Stimulated activated CD4-positive, alpha-beta T cell treated with anti-CD3 and anti-CD28 coated beads, TNF-alpha, amount 100 ng/mL, for 1 hour (primary cell): ENCODE results near the gene RERE.

Source experiments
- DNase-seq, 3 donors: peaks; one replicate each; pipeline ENCODE4 v3.0.0-alpha.2; 2020; ENCODE audit warnings: low read depth in 3 of 3, low spot score in 1 of 3

The RERE gene

DNA sequence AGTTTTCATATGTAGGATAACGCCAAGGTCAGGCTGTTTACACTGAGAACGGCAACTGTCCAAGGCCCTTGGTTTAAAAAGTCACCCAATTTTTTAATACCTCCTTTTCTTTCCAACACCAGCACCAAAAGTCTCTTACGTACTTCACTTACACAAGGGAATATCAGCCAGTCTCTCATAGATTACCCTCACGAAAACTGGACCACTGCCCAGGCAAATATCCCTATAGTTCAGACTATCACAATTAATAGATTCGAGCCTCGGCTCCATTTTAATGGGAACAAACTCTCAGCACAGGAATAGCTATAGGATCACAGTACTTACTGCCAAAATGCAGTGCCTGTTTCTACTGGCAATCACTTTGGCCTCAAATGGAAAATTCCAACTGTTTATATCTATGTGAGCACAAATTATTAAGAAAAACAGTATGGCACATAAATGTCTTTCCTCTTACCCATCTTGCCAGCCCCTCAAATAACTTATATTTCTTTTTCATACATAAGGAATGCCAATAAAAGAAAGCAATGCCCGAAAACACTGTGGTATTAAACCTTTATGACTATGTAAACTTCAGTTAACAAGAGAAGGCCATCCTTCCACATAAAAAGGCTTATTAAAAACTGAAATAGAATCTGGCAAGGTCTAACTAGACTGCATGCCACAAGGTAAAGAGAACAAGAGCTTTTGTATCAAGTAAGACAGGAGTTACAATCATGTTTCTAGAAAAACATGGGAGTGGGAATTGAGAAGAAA, 401.7 kb downstream of the RERE start:
- DNase-seq: no peak

- no peak for DNase-seq
Measured at GRCh38 chr1:8412183-8412831, 405.1 kb downstream of the RERE start.

GRCh38 chr1:8411803-8412182, 405.6 kb downstream of the RERE start:
- no peak for DNase-seq

DNA sequence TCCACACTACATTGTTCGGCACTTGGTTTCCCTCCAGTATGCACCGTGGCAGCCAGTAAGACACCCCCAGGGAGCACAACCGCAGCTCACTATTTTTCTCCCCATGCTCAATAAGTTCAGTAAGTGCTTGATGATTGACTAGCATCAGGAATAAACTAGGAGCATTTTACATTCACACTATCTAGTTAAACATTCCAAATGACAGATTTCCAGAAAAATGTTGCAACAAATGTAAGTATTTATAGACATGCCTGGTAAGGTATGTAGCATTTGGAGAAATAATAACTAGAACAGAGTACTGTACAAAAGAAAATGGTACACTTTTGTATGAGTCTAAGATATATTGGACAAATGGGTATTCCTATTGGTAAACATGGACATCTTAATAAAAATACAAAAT, 406.6 kb downstream of the RERE start:
- DNase-seq: no peak

DNA sequence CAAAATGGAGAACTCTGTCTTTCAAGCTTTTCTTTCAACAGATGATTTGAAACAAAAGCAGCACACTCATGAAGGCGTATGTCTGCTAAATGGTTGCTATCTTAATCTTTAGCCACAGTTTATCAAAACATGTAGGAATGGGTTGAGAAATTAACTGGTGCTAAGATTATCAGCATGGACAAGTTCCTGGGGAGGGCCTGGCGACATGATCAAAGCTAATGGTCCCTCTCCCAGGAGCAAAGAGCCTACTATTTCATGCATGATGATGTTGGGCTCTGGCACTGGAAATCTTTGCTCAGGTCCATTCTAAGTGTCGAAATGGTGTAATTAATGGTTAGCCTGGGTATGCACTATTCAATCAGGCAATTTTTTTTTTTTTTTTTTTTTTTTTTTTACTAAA, 407.8 kb downstream of the RERE start:
- DNase-seq: no peak

- no peak for DNase-seq
Measured at GRCh38 chr1:8409106-8409505, 408.3 kb downstream of the RERE start.

- DNase-seq: no peak
Measured at GRCh38 chr1:8408151-8408839, 409.1 kb downstream of the RERE start.

DNA sequence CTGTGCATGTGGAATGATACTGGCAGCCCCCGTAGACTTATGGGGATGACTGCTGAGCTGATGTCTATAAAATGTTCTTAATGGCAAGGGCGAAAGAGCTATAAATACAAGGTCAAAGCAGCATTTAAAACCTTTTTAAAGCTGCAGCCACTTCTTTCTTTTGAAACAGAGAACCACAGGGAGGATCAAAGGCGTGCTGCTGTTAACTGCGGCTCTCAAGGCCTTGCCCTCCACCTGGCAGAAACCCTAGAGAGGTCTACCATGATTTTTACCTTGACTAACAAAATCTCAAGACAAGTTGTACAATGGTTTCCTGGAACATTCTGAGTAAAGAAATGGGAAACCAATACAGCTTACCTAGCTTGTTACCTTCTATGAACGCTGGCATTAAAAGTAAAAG, 409.8 kb downstream of the RERE start:
- no peak for DNase-seq

GRCh38 chr1:8406960-8407359, 410.5 kb downstream of the RERE start:
- DNase-seq: no peak

DNA sequence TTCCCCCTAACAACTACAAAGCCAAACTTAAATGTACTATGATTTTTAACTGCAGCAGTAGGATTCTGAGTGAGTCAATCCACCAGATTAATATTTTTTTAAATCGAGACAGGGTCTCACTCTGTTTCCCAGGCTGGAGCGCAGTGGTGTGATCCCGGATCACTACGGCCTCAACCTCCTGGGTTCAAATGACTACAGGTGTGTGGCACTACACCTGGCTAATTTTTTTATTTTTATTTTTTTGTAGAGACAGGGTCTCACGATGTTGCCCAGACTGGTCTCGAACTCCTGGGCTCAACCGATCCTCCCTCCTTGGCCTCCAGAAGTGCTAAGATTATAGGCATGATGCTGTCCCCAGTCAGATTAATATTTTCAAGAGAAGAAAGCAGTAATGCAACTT, 411.4 kb downstream of the RERE start:
- no peak for DNase-seq

DNA sequence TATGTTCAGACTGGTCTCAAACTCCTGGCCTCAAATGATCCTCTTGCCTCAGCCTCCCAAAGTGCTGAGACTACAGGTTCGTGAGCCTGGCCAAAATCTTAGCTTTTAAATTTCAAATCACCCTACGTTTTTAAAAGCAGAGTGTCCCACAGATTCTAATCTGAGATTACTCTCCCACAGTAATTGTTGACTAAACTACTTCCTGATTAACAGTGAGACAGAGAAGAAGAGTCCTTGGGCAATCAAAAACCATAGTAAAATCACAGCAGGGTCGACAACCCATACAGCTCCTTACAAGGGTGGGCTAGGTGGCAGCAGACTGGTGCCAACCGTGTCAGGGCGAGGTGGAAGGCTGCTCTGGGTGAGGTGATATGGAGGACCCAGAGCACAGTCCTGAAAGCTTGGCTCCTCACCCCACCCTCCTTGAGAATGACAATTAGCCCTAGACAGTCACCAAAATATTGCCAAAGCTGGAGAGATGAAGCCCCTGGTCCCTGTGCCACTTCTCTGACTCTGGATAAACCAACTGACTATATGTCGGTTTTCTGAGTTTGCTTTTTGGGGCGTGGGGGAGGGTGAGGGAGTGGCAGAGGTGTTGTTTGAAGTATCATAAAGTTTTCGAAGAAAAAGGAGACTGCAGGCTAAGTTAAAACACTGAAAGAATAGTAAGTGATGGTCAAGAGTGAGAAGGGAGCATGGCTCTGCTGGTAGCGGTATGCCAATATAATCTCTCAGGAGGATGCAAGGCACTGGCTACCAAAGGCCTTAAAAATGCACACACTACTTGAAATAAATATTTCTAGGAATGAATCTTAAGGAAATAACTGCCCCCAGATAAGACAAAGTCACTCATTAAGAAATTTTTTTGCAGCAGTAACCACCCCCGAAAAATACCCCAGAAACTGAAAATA, 412.7 kb downstream of the RERE start:
- DNase-seq: no peak

DNA sequence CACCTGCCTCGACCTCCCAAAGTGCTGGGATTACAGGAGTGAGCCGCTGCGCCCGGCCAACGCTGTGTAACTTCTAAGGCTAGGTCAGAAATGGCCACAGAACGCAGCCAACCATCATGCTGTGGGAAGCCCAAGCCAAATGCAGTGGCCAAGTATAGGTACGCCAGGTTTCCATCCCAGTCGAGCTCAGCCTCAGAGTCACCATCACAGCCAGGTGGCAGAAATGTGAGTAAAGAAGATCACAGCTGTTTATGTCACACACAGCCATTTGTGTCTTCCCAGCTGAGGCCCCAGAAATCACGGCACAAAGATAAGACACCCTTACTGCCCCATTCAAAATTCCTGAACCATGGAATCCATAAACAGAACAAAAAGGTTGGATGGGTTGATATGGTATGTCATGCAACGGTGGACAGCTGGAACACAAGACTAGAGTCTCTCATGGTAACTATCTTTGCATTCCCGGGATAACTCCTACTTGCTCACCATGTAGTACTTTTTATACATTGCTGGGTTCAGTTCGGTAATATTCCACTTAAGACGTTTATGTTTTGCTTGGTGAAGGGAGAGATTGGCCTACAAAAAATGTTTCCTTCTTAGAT, 415.2 kb downstream of the RERE start:
- DNase-seq: no peak

GRCh38 chr1:8398677-8399076, 418.8 kb downstream of the RERE start:
- DNase-seq: no peak

DNA sequence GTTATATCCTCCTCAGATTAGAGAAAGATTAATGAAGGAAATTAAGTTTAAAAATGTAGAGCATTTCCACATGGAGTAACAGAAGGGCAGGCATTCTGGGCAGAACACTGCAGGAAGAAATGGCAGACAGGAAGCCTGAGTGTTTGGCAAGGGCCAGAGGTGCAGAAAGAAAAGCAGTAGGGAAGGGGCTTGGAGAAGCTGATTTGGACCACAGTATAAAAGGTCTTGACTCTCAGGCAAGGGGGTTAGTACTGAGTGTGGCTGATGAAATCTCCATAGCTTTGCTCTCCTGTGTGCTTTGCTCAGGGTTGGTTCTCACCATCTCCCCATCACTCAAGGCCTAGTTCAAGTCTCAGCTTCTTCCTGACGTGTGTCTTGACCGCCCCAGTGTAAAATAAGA, 419.4 kb downstream of the RERE start:
- no peak for DNase-seq

DNA sequence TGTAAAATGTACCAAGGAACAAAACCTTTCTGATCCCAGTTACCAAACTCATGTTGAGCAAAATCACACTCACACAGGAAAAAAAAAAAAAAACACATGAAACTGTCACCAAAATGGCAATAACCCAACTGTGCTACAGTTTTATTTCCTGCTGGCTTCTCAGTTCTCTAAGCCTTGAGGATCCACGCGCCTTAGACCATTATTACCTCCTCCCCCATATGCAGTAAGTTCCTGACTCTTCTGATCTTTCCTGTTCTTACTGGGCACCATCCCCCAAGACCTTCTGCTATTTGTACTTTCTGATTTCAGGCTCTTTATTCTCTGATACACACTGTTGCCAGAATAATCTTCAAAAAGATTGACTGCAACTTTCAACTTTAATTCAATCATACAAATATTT, 419.9 kb downstream of the RERE start:
- no peak for DNase-seq

GRCh38 chr1:8396786-8397406, 420.5 kb downstream of the RERE start:
- DNase-seq: no peak

DNA sequence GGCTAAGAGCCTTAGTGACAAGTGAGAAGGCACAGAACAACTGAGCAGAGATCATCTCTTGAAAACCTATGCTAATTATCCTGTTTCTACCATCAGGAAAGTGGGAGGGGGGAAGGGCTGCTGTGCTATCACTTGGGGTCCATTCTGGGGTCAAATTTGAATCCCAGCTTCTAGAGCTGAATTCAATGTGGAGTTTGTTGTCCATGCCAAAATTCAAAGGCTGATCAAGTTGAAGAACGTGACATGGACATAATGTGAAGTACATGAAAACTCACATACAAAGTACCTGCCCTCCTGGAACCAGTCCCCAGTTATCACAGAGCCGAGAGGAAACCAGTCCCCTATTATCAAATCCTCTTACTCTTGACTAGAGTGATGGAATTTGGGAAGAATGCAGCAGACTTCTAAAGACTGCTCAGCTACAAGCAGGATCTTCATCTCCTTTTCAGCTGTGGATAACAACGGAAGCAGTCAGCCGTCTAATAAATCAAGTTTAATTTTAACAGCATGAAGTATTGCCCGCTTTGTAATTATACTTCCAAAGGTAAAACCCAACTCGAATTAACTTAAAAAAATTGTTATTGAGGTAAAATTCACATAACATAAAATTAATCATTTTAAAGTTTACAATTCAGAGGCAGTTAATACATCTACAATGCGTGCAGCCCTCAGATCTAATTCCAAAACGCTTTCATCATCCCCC, 421.2 kb downstream of the RERE start:
- no peak for DNase-seq

DNA sequence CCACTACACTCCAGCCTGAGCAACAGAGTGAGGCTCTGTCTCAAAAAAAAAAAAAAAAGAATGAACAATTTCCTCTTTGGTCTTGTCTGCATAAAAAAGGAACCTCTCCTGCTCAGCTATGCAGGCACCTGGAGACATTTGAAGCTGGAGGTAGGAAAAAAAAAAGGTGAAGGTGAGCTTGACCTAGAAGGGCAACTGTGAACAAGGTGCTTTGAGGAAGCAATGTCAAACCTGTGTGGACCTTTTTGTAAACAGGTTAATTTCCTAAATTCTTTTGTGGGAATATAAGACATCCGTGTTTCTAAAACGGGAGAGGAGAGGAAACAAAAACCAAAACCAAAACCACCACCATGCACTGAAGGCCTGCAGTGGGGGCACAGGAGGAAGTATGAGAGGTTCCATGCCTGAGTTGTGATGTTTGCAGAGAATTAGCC, 422.0 kb downstream of the RERE start:
- DNase-seq: no peak

- DNase-seq: peak in 1 of 3 donors; percentile 31
Measured at GRCh38 chr1:8394456-8395321, 422.8 kb downstream of the RERE start.
